HG02763 (cell line): ENCODE measurements around the gene HES6.

Experiments used
- ATAC-seq: cut with Tn5 transposase; IDR thresholded peaks from one replicate; pipeline ENCODE4 v1.9.1; 2021; ENCODE audit warnings: mild to moderate bottlenecking, moderate library complexity; ENCODE audit not compliant: unreplicated experiment

HES6 gene

DNA sequence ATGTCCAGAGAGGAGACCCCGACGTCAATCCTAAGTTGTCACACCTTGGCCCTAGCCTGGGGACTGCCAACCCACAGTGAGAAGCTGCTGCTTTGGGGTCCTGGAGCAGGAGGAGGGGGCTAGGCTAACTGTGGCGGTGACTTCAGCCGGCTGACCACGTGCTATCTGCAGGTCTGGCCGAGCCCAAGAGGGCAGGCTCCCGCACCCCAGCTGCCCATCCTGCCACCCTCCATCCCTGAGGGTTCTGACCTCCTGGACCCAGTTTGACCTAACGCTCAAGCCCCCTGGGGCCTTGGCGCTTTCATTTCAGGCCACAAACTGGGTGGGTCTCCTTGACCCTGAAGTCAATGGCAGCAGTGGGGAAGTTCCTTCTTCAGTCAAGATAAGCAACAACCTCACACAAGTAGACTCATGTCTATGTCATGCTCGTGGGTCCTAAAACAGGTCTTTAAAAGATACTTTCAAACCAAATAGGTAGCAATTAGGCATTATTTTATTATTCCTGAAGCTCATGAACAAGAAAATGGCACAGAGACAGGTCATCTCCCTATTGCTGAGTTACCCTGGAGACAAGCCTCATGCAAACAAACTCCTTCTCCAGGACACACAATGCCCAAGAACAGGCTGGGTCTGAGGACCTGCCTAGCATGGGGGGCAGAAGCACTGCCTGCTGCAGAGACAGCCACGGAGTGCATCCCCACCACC, 2.3 kb downstream of the HES6 start:
- ATAC-seq = no peak

DNA sequence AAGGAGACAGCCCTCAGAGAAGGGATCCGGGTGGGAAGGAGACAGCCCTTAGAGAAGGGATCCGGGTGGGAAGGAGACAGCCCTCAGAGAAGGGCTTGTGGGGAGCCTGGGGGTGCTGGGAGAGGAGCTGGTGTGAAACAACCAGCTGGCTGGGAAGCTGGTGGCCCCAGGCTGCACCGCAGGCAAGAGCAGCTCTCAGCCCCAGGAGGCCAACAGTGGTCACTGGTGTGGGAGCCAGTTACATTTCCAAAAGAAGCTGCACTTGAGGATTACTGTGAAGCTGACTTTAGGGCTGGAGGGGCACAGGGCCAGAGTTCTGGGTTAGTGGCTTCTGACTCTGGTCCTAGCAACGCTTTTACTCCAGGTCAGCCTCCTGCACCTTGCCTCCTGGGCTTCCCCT, 3.3 kb downstream of the HES6 start:
- no peak for ATAC-seq

DNA sequence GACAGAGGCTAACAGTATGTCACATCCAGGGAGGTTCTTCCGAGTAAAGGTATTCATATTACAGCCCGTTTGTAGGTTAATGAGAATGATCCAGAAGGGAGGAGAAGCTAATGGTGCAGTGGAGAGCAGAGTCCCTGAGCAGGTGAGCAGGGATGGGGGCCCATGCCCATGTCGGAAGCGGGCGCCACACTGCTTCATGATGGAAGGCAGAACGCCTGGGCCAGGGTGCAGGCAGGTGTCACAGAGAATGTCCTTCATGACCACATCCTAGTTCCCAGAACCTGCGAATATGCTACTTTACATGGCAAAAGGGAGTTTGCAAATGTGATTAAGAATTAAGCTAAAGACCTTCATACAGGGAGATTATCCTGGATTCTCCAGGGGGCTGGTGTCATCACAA, 4.0 kb downstream of the HES6 start:
- ATAC-seq = no peak

DNA sequence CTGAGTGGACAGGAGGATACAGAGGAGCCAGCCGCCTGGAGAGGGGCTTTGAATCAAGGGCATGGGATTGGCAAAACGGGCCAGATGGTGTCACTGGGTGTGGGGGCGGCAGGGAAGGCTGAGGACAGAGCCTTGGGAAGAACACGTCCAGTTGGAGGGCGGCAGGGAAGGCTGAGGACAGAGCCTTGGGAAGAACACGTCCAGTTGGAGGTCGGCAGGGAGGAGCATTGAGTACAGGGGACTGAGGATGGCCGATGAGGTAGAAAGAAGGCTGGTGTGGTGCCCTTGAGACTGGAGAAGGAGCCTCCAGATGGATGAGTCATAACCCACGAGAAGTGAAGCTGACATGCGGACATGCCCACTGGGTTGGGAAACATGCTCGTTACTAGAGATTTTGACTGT, 4.5 kb downstream of the HES6 start:
- no peak for ATAC-seq

DNA sequence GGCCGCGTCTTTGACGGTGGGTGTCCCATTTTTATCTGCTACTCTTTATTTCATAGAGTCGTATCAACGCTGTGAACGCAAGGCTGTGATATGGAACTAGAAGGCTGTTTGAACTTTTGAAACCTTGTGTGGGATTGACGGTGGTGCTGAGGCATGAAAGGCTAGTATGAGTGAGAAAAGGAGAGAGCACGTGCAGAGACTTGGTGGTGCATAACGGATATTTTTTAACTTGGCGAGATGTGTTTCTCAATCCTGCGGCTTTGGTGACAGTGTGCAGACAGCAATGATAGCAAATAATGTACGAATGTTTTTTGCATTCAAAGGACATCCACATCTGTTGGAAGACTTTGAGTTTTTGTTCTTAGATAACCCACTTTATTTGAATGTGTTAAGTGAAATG, 6.2 kb downstream of the HES6 start:
- ATAC-seq = no peak

DNA sequence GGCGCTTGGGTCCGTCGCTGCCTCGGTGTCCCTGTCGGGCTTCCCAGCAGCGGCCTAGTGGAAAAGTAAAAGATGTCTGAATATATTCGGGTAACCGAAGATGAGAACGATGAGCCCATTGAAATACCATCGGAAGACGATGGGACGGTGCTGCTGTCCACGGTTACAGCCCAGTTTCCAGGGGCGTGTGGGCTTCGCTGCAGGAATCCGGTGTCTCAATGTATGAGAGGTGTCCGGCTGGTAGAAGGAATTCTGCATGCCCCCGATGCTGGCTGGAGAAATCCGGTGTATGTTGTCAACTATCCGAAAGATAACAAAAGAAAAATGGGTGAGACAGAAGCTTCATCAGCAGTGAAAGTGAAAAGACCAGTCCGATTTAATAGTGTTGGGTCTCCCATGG, 8.0 kb downstream of the HES6 start:
- ATAC-seq = no peak

DNA sequence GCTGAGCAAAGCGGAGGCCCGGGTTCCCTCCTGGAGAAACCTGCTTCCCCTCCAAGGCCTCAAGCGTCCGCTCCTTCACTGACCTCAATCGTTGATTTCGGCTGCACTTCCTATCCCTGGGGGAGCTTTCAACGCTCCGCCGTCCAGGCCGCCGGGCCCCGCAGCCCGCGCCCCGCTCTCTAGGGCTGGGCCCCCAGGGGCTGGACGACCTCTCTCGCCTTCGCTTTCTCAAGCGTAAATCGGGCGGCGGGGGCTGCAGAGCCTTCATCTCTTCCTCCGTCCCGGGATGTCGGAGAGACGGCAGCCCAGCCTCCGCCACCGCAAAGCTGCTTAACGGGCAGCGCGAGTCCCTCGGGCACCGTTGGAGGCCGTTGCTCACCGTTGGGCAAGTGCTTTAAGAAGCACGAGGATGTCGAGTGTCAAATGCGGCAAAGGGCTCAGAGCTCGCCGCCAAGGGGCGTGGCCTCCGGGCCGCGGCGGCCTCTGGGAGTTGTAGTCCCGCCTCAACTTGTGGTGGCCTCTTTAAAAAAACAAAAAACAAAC, 8.5 kb downstream of the HES6 start:
- ATAC-seq = no peak

DNA sequence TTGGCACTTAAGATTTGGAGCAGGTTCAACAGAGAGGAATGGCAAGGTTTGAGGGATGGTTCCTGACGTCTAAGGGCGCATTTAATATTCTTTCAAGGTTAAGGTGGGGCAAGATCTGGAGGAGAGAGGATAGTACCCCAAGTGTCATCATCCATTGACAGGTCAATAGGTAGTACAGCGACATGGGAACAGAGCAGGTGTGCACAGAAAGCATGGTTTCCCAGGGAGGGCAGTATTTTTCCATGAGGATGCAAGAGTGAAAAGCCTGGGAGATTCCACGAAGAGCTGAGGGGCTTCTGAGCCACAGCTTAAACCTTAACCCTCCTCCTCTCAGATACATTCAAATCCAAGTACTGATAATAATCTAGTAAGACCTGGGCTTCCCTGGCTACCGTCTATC, 9.1 kb downstream of the HES6 start:
- ATAC-seq = no peak

DNA sequence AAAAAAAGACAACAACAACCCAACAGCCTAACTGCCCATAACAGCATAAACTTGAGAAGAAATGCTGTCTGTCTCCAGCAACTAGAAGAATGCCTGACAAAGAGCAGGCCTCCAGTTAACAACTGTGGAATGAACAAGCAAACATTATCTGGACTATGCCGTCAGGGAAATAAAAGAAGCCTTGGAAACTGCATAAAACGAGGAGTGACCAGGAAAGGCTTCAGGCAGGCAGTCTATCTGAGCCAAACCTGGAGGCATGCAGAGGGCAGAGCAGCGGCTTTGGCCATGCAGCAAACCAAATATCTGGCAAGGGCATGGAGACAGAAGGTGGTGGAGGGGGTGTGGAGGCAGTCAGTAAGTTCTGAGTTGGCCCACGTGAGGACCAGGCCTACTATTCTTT, 11.1 kb downstream of the HES6 start:
- ATAC-seq = no peak

DNA sequence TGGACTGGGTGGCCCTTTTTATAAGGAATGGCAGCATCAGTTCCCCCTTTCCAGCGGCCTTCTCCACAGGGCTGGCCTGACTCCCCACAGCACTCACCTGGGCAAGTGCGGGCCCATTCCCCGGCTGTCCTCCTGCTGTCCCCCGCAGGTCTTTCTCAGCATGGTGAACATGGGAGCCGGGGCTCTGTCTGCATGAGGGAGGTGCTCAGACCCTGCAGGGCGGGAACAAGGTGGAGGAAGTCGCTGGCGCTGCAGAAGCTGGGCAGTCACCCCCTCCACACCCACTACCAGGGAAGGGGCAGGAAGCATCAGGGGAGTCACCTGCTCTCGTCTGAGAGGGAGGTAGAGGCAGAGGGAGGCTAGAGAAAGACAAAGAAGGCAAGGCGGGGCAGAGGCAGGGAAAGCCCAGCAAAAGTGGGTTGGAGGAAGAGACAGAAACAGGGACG, 12.2 kb downstream of the HES6 start:
- no peak for ATAC-seq

DNA sequence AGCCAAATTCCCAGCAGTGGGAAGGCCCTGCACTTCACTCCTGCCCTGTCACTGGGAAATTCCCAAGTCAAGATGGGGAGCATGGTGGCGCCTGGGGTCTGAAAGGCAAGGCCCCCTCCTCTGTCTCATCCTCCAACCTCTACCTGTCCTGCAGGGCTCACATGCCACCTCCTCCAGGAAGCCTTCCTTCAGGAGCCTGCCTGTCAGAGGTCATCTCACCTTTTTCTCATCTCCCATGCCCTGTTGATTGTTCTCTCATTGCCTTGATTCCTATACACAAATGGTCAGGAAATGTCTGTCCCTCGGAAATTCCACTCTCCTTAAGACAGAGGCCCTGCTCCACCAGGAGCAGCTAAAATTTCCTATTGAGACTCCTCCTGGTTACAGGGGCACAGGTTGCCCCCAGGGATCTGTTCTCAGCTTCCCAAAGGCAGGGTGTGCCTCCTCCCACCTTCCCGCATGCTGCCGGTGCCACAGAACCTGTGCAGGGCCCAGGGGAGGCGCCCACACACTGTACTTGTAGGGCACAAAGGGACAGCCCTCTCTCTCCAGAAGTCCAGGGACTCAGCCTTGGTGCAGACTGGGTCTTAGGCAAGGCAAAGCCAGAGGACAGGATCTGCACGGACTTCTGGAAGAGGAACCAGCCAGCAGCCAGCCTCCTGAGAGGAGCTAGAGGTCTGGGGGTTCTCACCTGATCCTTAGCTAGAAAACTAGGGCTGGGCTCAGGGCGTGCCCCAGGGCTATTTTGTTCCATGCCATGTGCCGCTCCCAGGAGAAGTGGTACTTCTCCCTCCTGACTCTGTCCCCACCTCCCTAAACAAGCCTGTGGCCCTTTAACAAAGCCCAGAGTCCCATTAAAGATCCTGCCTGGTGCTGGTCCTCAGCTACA, 12.9 kb downstream of the HES6 start:
- no peak for ATAC-seq

DNA sequence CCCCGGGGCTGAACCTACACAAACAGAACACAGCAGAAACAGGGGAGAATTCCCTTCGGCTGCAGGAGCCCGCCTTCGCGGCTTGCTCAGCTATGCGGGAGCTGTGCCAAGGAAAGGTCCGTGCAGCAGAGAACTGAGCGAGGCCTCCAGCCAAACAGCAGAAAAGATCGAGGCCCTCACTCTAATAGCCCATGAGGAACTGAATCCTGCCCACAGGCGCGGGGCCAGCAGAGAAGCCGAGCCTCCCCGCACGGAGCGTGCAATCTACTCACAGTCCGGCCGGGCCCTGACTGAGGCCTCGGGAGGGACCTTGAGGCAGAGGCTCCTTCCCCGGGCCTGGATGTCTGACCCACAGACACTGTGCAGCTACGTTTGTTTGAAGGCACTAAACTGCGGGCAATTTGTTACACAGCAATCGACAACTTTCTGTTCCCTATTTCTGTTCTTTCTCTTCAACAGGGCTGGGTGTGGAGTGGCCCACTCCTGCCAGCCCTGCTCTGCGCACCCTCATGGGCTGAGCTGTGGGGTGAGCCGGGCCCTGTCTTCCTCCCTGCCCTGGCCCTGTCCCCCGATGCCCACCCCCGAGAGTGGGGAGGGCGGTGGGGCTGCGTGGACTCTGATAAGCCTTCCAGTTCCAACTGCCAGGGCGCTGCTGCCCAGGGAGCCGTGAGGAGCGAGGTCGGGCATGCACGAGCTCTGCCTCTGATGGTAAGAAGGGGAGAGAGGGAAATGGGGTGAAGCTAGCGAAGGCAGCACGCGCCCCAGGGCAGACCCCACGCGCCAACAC, 13.7 kb downstream of the HES6 start:
- ATAC-seq = no peak

DNA sequence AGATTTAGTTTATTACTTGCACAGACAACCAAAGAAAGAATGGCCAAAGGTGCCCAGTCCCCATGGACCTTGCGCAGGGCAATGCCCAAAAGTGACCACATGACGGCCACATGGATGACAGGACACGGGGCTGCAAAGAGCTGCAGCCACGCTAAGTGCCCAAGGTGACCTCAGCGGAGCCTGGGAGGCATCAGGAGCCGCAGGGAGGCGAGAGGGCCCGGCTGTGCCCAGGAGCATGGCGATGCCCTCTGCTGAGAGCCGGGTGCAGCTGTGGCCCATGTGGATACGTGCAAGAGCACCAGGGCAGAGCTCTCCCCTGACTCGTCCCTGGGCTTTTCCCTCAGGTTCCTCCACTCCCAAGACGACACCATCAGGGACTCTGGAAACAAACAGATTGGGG, 14.7 kb downstream of the HES6 start:
- ATAC-seq = no peak

DNA sequence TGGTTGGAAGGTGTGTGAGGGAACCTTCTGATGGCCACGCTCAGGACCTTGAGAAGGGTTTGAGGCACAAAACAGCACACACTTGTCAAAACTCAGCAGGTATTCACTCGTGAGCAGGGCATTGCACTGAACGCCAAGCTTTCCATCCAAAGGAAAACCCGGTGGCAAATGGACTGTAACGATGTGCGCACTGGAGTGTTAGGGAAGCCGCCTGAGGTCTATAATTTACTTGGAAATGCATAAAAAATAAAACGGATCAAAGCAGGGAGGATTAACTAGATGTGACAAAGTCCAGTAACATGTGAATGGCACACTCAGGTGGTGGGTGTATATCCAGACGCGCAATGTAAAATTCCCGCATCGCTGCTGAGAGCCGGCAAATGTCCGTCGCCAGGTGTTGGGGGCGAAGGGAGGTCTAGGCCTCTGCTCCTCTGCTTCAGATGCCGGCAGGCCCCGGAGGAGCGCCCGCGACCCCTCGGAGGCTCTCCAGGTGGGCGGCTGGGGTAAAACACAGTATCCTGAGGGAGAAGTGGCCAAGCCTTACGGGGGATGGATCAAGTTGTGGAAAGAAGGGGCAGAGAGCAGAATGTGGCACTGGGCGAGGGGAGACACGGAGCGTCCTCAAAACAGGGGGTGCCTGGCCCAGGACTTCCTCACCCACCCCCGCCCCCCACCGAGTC, 15.3 kb downstream of the HES6 start:
- ATAC-seq = no peak

DNA sequence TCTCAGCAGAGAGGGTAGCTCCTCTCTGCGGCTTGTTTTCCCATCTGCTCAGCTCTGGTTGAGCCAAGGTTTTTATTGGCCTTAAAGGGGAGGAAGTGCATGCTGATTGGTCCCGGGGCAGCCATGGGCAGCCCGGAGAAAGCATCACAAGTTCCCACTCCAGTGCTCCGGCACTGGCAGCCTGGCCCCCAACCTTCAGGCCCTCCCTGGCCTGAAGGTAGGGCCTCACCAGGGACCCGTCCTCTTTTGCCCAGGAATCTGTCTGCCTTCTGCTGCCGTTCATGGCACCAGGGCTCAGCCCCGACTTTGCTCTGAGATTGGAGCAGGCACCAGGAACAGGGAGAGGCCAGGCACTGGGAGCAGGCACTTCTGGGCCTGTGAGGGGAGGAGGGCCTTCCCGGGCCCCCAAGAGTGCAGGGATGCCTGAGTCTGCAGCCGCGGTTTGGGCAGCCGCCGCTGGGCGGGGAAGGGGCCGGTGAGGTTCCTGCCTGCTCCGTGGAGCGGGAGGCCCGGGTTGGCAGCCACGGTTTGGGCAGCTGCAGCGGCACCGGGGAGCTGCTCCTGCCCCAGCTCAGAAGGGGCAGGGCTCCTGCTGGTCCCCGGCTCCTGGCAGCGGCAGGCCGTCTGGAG, 18.8 kb downstream of the HES6 start:
- no peak for ATAC-seq

DNA sequence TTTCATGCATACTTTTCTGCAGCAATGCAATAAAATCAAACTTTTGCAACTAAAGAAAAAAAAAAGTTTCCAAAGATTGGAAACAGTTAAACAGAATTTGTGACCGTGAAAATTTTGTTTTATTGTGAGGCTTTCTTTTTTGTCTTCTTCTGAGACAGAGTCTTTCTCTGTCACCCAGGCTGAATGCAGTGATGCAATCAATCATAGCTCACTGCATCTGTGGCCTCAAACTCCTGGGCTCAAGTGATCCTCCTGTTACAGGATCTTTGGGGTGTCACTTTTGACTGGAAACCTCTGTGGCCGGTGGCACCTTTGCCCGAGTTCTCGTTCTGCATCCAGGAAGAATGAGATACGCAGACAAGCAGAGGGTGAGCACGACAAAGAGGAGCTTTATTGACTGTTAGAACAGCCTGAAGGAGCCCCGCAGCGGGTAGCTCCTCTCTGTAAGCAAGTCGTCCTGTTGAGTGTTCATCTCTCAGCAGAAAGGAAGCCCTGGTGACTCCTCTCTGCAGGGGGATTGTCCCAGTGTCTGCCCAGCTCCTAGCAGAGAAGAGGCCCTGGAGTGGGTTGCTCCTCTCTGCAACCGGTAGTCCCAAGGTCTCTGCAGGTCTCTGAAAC, 19.5 kb downstream of the HES6 start:
- ATAC-seq = no peak

DNA sequence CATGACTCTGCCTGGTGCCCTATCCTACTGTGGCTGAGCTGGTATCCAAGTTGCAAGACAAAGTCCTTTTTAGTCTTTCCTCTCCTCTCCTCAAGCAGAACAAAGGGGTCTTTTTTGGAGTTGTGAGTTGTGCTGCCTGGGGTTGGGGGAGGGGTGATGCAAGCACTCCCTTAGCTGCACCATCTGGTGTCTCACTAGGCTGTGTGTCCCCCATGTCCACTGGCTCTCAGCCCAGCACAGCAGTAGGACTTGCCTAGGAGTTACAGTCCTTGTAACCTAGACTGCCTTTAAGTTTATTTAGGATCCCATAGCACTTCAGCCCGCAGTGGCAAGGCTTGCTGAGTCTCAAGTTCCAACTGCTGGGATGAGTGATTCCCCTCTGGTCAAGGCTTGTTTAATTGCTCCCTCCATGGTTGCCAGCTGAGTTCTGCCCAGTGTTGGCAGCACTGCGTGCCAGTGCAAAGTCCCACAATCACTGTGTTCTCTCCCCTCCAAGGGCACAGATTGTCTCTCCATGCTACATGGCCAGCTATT, 23.1 kb downstream of the HES6 start:
- ATAC-seq = no peak

DNA sequence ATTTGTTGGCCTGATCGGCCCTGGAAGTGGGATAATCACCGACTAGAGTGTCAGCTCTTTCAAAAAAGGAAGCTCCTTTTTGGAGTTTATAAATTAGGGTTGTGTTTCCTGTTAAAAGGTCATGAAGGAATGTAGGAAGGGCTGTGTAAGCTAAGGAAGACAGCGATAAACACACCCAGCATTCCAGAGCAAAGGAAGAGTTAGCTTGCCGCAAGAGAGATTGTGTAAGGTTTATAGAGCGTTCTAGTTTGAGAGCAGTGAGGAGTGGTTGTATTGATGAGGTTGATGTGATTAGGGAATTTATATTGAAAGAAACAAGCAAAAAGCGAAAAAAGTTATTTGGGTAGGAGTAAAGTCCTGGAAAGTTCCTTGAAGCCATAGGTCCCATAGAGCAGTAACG, 32.8 kb downstream of the HES6 start:
- no peak for ATAC-seq

DNA sequence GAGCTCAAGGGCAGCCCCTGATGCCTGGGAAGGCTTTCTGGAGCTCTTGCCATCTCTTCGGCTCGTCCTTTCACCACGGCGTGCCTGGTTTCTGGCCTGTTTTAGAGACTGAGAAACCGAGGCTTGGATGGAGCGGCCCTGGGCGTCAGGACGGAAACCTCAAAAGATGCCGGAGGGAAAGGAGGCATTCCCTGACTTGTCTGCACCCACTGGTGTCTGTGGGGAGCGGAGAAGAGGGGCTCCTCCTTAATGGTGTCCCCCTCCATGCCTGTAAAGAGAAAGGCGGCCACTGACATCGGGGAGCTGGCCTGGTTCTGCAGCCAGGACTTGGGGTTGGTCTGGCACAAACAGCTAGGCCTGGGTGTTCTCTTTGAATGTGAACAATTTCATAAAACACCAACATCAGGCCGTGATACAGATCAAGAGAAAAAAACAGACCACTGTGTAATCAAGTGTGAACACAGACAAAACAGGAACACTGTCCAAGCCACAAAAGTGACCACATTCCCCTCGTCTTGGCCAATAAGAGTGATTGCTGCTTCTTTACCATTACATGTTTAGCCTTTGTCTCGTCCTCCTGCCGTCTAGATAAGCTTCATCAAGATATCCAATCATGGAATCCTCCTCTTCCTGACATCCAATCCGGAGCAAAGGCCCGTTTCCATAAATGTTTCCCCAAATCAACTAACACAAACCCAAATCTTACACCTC, 35.7 kb downstream of the HES6 start:
- no peak for ATAC-seq
